ENCODE results near the gene KIF6. TPM values are rescaled to one million over a fixed set of nuclear protein-coding genes. Genes with fewer than 3 reads are reported as not detected.

KIF6 gene
- total RNA-seq, 4 donors from 2014 or later: 0.47 to 2.3 (median 0.97) TPM

DNA sequence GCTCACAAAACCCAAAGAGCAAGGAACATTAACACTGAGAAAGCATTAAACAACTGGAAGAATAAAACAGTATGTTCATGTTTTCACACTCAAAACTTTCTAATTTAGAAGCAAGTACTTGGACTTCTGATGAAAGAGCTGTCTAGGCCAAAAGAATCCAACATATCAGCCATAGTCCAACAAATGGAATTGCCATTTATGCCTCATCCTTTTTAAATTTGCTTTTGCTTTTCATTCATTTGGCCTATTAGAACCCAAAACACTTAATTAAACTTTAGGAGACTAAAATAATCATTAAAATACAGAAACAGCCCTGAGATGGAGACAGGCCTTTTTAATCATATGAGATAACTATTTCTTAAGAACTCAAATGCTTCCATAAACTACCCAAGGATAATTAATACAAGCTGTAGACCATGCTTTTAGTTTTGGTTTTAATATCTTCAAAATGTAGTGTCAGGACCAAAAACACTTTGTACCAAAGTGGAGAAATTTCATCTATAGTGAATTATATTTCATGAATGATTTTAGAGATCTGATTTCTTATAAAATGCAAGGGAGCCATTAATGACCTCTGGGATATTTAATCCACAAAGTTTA, 166.5 kb downstream of the KIF6 start:
- peak overlapping the region in 1 of 4 donors; percentile 18 for H3K27ac ChIP-seq
- no peaks in the 10 kb centered on the region for H3K27me3 ChIP-seq
- peaks cover 0 to 51% (median 5%) of the 10 kb centered on the region in 3 donors for H3K4me1 ChIP-seq
- H3K4me3 ChIP-seq: no peak overlapping the region
- TF ChIP-seq, protein P1, sequence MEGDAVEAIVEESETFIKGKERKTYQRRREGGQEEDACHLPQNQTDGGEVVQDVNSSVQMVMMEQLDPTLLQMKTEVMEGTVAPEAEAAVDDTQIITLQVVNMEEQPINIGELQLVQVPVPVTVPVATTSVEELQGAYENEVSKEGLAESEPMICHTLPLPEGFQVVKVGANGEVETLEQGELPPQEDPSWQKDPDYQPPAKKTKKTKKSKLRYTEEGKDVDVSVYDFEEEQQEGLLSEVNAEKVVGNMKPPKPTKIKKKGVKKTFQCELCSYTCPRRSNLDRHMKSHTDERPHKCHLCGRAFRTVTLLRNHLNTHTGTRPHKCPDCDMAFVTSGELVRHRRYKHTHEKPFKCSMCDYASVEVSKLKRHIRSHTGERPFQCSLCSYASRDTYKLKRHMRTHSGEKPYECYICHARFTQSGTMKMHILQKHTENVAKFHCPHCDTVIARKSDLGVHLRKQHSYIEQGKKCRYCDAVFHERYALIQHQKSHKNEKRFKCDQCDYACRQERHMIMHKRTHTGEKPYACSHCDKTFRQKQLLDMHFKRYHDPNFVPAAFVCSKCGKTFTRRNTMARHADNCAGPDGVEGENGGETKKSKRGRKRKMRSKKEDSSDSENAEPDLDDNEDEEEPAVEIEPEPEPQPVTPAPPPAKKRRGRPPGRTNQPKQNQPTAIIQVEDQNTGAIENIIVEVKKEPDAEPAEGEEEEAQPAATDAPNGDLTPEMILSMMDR (IDR thresholded peaks at IDR 0.05): no peak
- TF ChIP-seq POLR2A (IDR thresholded peaks at IDR 0.05): no peak
- TF ChIP-seq EP300 (IDR thresholded peaks at IDR 0.05): no peak
- TF ChIP-seq POLR2AphosphoS5 (IDR thresholded peaks at IDR 0.05): no peak
- H3K36me3 ChIP-seq: no peaks in the 10 kb centered on the region
- H3K9me3 ChIP-seq: no peaks in the 10 kb centered on the region
- no peak for ATAC-seq

DNA sequence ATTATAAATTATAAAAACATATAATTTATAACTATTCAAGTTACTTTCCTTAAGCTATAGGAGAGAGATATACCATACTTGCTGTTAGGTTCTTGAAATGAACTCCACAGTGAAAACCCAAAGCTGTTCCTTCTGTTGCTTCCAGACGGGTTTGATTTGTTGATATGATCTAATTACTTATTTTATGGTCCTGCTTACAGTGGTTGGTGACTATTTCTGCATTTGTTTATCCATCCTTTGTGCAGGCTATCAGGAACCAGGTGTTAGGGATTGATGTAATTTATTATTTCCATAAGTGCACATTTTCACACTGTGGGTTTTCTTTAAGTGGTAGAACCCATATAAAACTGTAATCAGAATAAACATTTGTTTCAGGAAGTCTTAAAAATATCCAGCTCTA, 167.1 kb downstream of the KIF6 start:
- WGBS, 2 donors (ENCODE audit: low coverage in 1 of 2): 0 to 55% methylated on average over 1 of the region's 1 CpG
- TF ChIP-seq EP300 (IDR thresholded peaks at IDR 0.05) (no peak), POLR2AphosphoS5 (IDR thresholded peaks at IDR 0.05) (no peak)
- TF ChIP-seq, protein P1 (IDR thresholded peaks at IDR 0.05): no peak
- Histone ChIP-seq H3K27ac (peak overlapping the region in 1 of 4 donors; percentile 18), H3K4me1 (peaks cover 0 to 52% (median 5%) of the 10 kb centered on the region in 3 donors), H3K9me3 (no peaks in the 10 kb centered on the region), H3K4me3 (no peak overlapping the region), H3K36me3 (no peaks in the 10 kb centered on the region), H3K27me3 (no peaks in the 10 kb centered on the region)
- no peak for ATAC-seq

DNA sequence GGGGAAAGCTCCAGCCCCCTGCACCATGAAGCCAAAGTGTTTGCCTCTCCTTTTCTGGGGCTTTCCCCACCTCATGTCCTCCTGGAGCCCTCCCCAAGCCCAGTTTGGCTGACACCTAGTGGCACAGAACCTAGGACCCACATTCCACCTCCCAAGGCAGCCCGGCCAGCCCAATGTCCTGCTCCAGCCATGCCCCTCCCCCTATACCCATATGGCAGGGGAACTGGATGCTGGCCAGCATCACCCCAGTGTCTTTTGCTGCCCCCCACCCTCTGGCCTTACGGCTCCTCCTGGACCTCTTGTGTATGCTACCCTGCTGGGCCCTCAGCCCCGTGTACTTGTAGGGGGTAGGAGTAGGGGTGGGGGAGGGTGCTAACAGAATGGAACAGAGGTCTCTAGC, 170.1 kb downstream of the KIF6 start:
- Histone ChIP-seq H3K36me3 (no peaks in the 10 kb centered on the region), H3K9me3 (no peaks in the 10 kb centered on the region), H3K27me3 (no peaks in the 10 kb centered on the region), H3K27ac (no peak overlapping the region), H3K4me1 (peaks cover 0 to 35% (median 1%) of the 10 kb centered on the region in 3 donors), H3K4me3 (no peak overlapping the region)
- ATAC-seq: no peak
- TF ChIP-seq POLR2A (IDR thresholded peaks at IDR 0.05) (no peak), POLR2AphosphoS5 (IDR thresholded peaks at IDR 0.05) (no peak), EP300 (IDR thresholded peaks at IDR 0.05) (no peak)
- TF ChIP-seq, protein P1 (IDR thresholded peaks at IDR 0.05): no peak
- WGBS, 2 donors (ENCODE audit: low coverage in 1 of 2): 60% methylated on average over 1 of the region's 3 CpGs; no CpG with 5 or more reads in 1 of the 2 donors

DNA sequence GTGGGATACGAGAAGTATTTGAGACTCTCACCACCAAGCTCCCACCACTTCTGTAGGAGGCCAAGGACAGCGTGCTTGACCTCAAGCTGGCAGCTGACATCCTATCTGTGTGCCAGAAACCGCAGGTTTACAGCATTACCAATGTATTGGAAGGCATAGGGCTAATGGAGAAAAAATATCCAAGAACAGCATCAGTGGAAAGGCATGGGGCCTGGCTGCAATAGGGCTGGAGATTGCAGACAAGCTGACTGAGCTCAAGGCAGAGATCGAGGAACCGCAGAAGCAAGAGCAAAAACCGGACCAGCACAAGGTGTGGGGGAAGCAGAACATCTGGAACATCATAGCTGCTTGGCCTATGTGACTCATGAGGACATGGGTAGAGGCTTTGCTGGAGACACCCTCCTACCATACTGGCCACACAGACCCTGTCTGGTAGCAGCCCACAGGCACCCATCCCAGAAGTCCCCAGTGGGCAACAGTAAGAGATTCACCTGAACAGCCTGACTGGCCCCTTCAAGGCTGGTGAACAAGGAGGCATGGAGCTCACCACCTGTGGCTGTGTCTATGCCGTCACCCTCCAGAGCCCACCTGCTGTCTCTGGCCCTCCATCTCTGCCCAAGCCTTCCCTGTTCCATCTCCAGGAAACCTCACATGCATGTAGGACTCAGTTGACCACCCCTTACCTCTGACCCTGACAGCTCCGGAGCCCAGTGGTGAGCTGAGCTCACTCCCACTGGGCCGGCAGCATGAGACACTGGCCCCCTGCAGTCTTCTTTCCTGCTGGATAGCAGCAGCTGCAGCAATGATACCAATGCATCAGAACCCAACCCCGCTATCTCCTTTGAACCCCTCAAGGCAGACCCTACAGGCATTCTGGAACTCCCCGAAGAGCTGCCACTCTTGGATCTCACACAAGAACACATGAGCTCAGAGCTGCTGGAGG, 171.1 kb downstream of the KIF6 start:
- no peak for ATAC-seq
- no peaks in the 10 kb centered on the region for H3K36me3 ChIP-seq

More for the DNA sequence above, 171.1 kb downstream of the KIF6 start:
- peaks cover 3 to 36% (median 4%) of the 10 kb centered on the region in 3 donors for H3K4me1 ChIP-seq
- H3K27ac ChIP-seq: no peak overlapping the region
- H3K9me3 ChIP-seq: no peaks in the 10 kb centered on the region
- TF ChIP-seq EP300 (IDR thresholded peaks at IDR 0.05): no peak
- no peak for TF ChIP-seq POLR2A (IDR thresholded peaks at IDR 0.05)
- TF ChIP-seq, protein P1 (IDR thresholded peaks at IDR 0.05): no peak
- no peak for TF ChIP-seq POLR2AphosphoS5 (IDR thresholded peaks at IDR 0.05)
- WGBS, 2 donors (ENCODE audit: low coverage in 1 of 2): 63 to 90% methylated on average over 3 to 6 of the region's 11 CpGs
- no peak overlapping the region for H3K4me3 ChIP-seq
- H3K27me3 ChIP-seq: no peaks in the 10 kb centered on the region

Data from gastroesophageal sphincter (tissue), 4 donors.